ENCODE results near the gene ZNF490.
A peak's percentile ranks its signal among the peaks of the same experiment; 100 is the strongest.
"Not testable (repeated sequence)": the region's sequence is repeated elsewhere in the genome, so short reads cannot be mapped to it uniquely, and the experiment has no call there.

ZNF490 gene

GRCh38 chr19:12621253-12622024, 10.8 kb upstream of the ZNF490 start:
- not testable (repeated sequence) for DNase-seq (ENCODE audit: low spot score)

- DNase-seq (ENCODE audit: low spot score) = no peak
Measured at GRCh38 chr19:12617646-12618045, 7.0 kb upstream of the ZNF490 start.

- DNase-seq (ENCODE audit: low spot score) = no peak
Measured at GRCh38 chr19:12611361-12611699, 717 bp upstream of the ZNF490 start.

GRCh38 chr19:12607631-12608030, 3.0 kb downstream of the ZNF490 start:
- DNase-seq (ENCODE audit: low spot score) = no peak

GRCh38 chr19:12606796-12607195, 3.8 kb downstream of the ZNF490 start:
- no peak for DNase-seq (ENCODE audit: low spot score)

GRCh38 chr19:12603714-12604113, 6.9 kb downstream of the ZNF490 start:
- no peak for DNase-seq (ENCODE audit: low spot score)

GRCh38 chr19:12597594-12597993, 13.0 kb downstream of the ZNF490 start:
- DNase-seq (ENCODE audit: low spot score) = no peak

- no peak for DNase-seq (ENCODE audit: low spot score)
Measured at GRCh38 chr19:12596927-12597548, 13.6 kb downstream of the ZNF490 start.

- no peak for DNase-seq (ENCODE audit: low spot score)
Measured at GRCh38 chr19:12596485-12596884, 14.1 kb downstream of the ZNF490 start.

- no peak for DNase-seq (ENCODE audit: low spot score)
Measured at GRCh38 chr19:12581100-12581499, 29.5 kb downstream of the ZNF490 start.

- no peak for DNase-seq (ENCODE audit: low spot score)
Measured at GRCh38 chr19:12580180-12580694, 30.4 kb downstream of the ZNF490 start.

GRCh38 chr19:12578641-12579040, 32.0 kb downstream of the ZNF490 start:
- DNase-seq (ENCODE audit: low spot score) = no peak

- DNase-seq (ENCODE audit: low spot score) = no peak
Measured at GRCh38 chr19:12574036-12574435, 36.6 kb downstream of the ZNF490 start.

- no peak for DNase-seq (ENCODE audit: low spot score)
Measured at GRCh38 chr19:12567951-12568350, 42.7 kb downstream of the ZNF490 start.

GRCh38 chr19:12566380-12566779, 44.2 kb downstream of the ZNF490 start:
- not testable (repeated sequence) for DNase-seq (ENCODE audit: low spot score)

- peak; percentile 78 for DNase-seq (ENCODE audit: low spot score)
Measured at GRCh38 chr19:12564016-12564664, 46.5 kb downstream of the ZNF490 start.

- no peak for DNase-seq (ENCODE audit: low spot score)
Measured at GRCh38 chr19:12555456-12555930, 55.1 kb downstream of the ZNF490 start.

GRCh38 chr19:12551060-12551832, 59.4 kb downstream of the ZNF490 start, which contains the start of gene ZNF564:
ZNF564 (minus strand) TSS chr19:12551482; CDS start chr19:12551332, 150 bp downstream.
- DNase-seq (ENCODE audit: low spot score) = peak; percentile 92

GRCh38 chr19:12546903-12547302, 63.7 kb downstream of the ZNF490 start:
- no peak for DNase-seq (ENCODE audit: low spot score)

- DNase-seq (ENCODE audit: low spot score) = no peak
Measured at GRCh38 chr19:12546068-12546467, 64.5 kb downstream of the ZNF490 start.

- no peak for DNase-seq (ENCODE audit: low spot score)
Measured at GRCh38 chr19:12545267-12545666, 65.3 kb downstream of the ZNF490 start.

- DNase-seq (ENCODE audit: low spot score) = no peak
Measured at GRCh38 chr19:12544401-12544876, 66.2 kb downstream of the ZNF490 start.

Measured in hematopoietic multipotent progenitor cell treated with erythropoietin and hydrocortisone succinate and interleukin-3 and kit ligand, for 15 days (in vitro differentiated cells).